A673 (cell line): Measurements from ENCODE around the gene MANSC4. TPM values are rescaled to one million over a fixed set of nuclear protein-coding genes. Genes with fewer than 3 reads are reported as not detected.

Experiments used
- BruUV-seq: library from RNA; stranded (reverse); fragments of 400-500 nt; replicated peaks from 2 replicates; lab custom pipeline; 2021; lab: Mats Ljungman, UMichigan
- CTCF ChIA-PET: fragments of 300-600 bp; sonication (Branson Sonifier 250); formaldehyde crosslinking; loops from one replicate; lab custom pipeline; 2022; ENCODE audit warnings: antibody characterized with exemption; lab: Charles Lee
- POLR2A ChIA-PET: fragments of 300-600 bp; sonication (Branson Sonifier 250); formaldehyde crosslinking; loops from one replicate; lab custom pipeline; 2022; ENCODE audit warnings: antibody characterized with exemption; ENCODE audit not compliant: low non-redundant PET; lab: Charles Lee
- DNase-seq: peaks from one replicate; pipeline ENCODE4 v3.0.0-alpha.2; 2015; ENCODE audit warnings: low spot score
- H3K27ac ChIP-seq: fragments of 200-600 bp; sonication (generic); 2 replicates; pipeline ENCODE4 v1.5.1; 2016; ENCODE audit warnings: mixed run types, low read depth, mild to moderate bottlenecking, mixed read lengths, antibody characterized with exemption, low read length; ENCODE audit not compliant: poor library complexity, severe bottlenecking
- H3K27me3 ChIP-seq: fragments of 200-600 bp; sonication (generic); replicated peaks from 2 replicates; pipeline ENCODE4 v1.6.1; 2017; ENCODE audit warnings: mixed run types, low read depth, mild to moderate bottlenecking, mixed read lengths, antibody characterized with exemption, low read length; ENCODE audit not compliant: insufficient read depth, poor library complexity
- H3K36me3 ChIP-seq: fragments of 200-600 bp; sonication (generic); 2 replicates; pipeline ENCODE4 v1.6.1; 2016; ENCODE audit warnings: mixed run types, mild to moderate bottlenecking, mixed read lengths, antibody characterized with exemption, low read length; ENCODE audit not compliant: insufficient read depth, poor library complexity, severe bottlenecking
- H3K4me1 ChIP-seq: fragments of 200-600 bp; sonication (generic); 2 replicates; pipeline ENCODE4 v1.6.1; 2017; ENCODE audit warnings: mixed run types, mild to moderate bottlenecking, mixed read lengths, antibody characterized with exemption, low read length; ENCODE audit not compliant: insufficient read depth, poor library complexity, severe bottlenecking
- H3K4me3 ChIP-seq: fragments of 200-600 bp; sonication (generic); 2 replicates; pipeline ENCODE4 v1.5.1; 2016; ENCODE audit warnings: low read depth, mixed run types, mild to moderate bottlenecking, mixed read lengths, low read length; ENCODE audit not compliant: poor library complexity, severe bottlenecking
- H3K9me3 ChIP-seq: fragments of 200-600 bp; sonication (generic); 2 replicates; pipeline ENCODE4 v1.6.1; 2016; ENCODE audit warnings: mixed run types, low read depth, mild to moderate bottlenecking, mixed read lengths, antibody characterized with exemption, low read length; ENCODE audit not compliant: poor library complexity, severe bottlenecking
- EZH2 ChIP-seq: fragments of 200-600 bp; sonication (generic); IDR thresholded peaks from 2 replicates; pipeline ENCODE4 v1.6.1; 2017; ENCODE audit warnings: borderline replicate concordance, low read depth, mild to moderate bottlenecking, mixed read lengths, antibody characterized with exemption, low read length; ENCODE audit not compliant: poor library complexity, severe bottlenecking
- intact Hi-C: fragments of 100-400 bp; cut with micrococcal nuclease; formaldehyde crosslinking; loops from one replicate; pipeline ENCODE4 v1.10.0; 2022; ENCODE audit not compliant: unreplicated experiment
- total RNA-seq: library from RNA; stranded (reverse); gene quantifications from 2 replicates; pipeline ENCODE4 v1.2.3, GENCODE V29; 2021
- TF ChIP-seq, protein P1 (sequence below): fragments of 300-800, 200-600 bp; sonication (generic); conservative IDR thresholded peaks from 2 replicates; pipeline ENCODE4 v1.5.1; 2017; ENCODE audit warnings: low read depth, mild to moderate bottlenecking, antibody characterized with exemption, low read length, moderate library complexity, mixed read lengths

The MANSC4 gene
- total RNA-seq, 1 experiment from 2014 or later, result not detected

GRCh38 chr12:27797301-27798025, 17.4 kb upstream of the MANSC4 start:
- no peak for DNase-seq
- POLR2A ChIA-PET, result no interaction called here
- CTCF ChIA-PET, result no interaction called here
- Histone ChIP-seq H3K27me3 (no peaks in the 10 kb centered on the region), H3K4me3 (no peak overlapping the region), H3K27ac (no peak overlapping the region), H3K9me3 (no peaks in the 10 kb centered on the region), H3K4me1 (no peaks in the 10 kb centered on the region), H3K36me3 (peaks cover 56% of the 10 kb centered on the region)
- BruUV-seq, result no TSS peak
- no peak for TF ChIP-seq EZH2
- TF ChIP-seq, protein P1, sequence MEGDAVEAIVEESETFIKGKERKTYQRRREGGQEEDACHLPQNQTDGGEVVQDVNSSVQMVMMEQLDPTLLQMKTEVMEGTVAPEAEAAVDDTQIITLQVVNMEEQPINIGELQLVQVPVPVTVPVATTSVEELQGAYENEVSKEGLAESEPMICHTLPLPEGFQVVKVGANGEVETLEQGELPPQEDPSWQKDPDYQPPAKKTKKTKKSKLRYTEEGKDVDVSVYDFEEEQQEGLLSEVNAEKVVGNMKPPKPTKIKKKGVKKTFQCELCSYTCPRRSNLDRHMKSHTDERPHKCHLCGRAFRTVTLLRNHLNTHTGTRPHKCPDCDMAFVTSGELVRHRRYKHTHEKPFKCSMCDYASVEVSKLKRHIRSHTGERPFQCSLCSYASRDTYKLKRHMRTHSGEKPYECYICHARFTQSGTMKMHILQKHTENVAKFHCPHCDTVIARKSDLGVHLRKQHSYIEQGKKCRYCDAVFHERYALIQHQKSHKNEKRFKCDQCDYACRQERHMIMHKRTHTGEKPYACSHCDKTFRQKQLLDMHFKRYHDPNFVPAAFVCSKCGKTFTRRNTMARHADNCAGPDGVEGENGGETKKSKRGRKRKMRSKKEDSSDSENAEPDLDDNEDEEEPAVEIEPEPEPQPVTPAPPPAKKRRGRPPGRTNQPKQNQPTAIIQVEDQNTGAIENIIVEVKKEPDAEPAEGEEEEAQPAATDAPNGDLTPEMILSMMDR, result no peak
- intact Hi-C loops, result no loop called here

DNA sequence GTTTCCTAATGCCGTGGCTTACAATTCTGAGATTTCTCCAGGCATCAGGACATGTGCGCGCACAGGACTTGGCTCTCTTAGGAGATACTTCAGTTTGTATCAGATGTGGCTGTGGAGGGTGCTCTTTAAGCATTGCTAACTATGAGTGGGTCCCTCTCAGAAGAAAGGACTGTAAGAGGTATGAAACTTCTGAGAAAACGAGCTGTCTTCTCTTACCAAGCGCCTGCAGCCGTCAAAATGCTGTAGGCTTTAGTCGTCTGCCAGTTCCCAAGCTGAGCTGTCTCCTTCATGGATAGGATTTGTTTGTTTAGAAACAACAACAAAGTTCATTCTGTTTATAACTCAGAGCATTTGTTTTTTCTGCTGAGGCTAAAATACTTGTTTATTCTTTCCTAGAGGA, 16.1 kb upstream of the MANSC4 start:
- no peaks in the 10 kb centered on the region for H3K27me3 ChIP-seq
- no peaks in the 10 kb centered on the region for H3K4me1 ChIP-seq
- H3K36me3 ChIP-seq, result peaks cover 56% of the 10 kb centered on the region
- ChIA-PET CTCF (no interaction called here), POLR2A (no interaction called here)
- no peak overlapping the region for H3K4me3 ChIP-seq
- H3K9me3 ChIP-seq, result no peaks in the 10 kb centered on the region
- no peak for DNase-seq
- TF ChIP-seq EZH2, result no peak
- TF ChIP-seq, protein P1, result no peak
- intact Hi-C loops, result no loop called here
- BruUV-seq, result no TSS peak
- H3K27ac ChIP-seq, result no peak overlapping the region

DNA sequence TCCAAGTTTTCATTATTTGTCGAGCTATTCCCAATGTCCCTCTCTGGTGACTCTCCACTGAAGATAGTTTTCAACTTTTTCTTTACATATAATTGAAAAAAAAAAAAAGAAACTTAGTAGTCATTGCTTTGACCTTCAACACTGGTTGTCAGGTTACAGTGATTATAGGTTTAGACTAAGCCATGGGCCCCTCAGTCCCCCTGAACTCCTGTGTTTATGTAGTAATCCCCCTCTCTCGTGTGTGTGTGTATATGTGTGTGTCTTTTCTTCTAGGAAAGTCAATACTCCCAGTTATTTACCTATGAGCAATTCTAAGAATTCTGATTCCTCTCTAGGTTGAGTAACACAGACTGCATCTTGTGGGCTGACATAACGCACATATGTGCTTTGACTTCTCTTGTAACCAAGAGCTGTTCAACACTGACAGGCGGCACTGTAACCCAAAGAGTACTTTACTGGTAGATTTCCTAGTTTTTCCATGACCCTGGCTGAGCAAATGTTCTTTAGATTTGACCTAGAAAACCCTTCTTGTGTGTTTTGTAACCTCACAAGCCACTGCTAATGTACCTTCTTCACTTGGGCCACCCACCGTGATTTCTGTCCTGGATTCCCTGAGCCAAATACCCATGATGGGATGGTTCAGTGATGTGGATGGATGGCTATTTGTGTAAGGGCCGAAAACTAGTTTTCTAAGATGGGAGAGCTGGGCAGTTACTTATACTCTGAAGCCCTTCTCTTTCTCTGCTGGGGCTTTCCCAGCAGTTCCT, 15.0 kb upstream of the MANSC4 start:
- no TSS peak for BruUV-seq
- CTCF ChIA-PET, result no interaction called here
- peaks cover 56% of the 10 kb centered on the region for H3K36me3 ChIP-seq

More for the DNA sequence above, 15.0 kb upstream of the MANSC4 start:
- no peaks in the 10 kb centered on the region for H3K4me1 ChIP-seq
- DNase-seq, result no peak
- H3K27me3 ChIP-seq, result no peaks in the 10 kb centered on the region
- H3K4me3 ChIP-seq, result no peak overlapping the region
- intact Hi-C loops, result no loop called here
- no peaks in the 10 kb centered on the region for H3K9me3 ChIP-seq
- POLR2A ChIA-PET, result no interaction called here
- TF ChIP-seq EZH2, result no peak
- TF ChIP-seq, protein P1, result no peak
- H3K27ac ChIP-seq, result no peak overlapping the region
